Measurements from ENCODE around the gene CSE1L.

The CSE1L gene

GRCh38 chr20:49118307-49118706, 72.2 kb downstream of the CSE1L start:
- in situ Hi-C loops (cut with MboI; ENCODE audit: low sequenced_read_pairs): no loop called here

DNA sequence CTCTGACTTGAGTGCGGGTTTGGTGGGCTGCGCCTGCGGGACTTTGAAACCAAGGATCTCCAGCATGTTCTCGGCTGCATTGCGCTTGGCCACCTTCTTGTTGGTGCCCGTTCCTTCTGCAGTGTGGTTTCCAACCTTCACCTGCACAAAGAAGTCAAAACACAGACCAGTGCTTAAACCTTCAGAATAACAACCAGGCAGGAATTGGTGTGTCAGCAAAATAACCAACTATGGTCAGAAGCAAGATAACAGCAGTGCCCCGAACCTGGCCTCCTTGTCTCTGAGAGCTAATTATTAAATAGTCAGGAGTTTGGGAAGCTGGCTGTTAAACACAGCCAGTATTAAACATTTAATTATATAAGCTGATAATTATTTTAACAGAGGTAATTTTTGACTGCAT, 73.9 kb downstream of the CSE1L start:
- in situ Hi-C loops (cut with MboI; ENCODE audit: low sequenced_read_pairs): no loop called here

- in situ Hi-C loops (cut with MboI; ENCODE audit: low sequenced_read_pairs): no loop called here
These were observed 76.8 kb downstream of the CSE1L start for GRCh38 chr20:49122920-49123319.

DNA sequence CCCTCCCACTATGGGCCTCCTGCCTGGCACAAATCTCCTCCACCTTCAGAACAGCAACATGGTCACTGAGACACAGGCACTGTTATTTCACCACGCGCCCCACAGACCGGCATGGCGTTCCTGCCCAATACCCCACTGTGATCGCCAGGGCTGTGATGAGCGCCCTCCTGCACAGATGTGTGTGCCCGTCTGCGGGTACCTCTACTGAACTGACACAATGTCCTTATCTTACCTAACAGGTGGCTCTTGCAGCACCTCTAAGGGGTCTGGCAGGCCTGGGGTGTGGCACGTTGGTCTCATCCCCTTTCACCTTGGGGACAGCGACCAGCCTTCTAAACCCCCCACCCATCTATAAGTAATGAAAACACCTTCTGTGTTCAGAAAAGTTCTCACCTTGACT, 77.9 kb downstream of the CSE1L start:
- in situ Hi-C loops (cut with MboI; ENCODE audit: low sequenced_read_pairs): no loop called here

- in situ Hi-C loops (cut with MboI; ENCODE audit: low sequenced_read_pairs): loop anchor here (25.0 kb wide), 1 partner anchor 379 kb away; no protein-coding TSS in a partner anchor
These were observed 86.9 kb downstream of the CSE1L start for GRCh38 chr20:49132995-49133478.

DNA sequence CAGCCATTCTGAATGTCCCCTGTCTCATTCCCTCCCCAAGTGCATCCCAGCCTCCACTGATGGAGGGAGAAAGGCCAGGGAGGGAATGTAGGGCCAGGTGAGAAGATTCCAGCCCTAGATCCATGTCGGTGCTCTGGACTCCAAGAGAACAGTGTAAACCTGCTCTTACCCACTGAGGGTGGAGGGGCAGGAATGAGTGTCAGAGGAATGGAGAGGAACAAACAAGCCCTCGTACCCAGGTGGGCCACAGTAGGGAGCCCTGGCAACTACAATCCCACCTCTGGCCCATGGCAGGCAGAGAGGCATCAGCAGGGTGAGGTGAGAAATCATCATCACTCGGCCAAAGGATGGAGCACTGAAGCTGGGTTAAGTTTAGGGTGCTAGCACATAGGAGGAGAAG, 87.5 kb downstream of the CSE1L start:
- in situ Hi-C loops (cut with MboI; ENCODE audit: low sequenced_read_pairs): loop anchor here (25.0 kb wide), 1 partner anchor 379 kb away; no protein-coding TSS in a partner anchor

DNA sequence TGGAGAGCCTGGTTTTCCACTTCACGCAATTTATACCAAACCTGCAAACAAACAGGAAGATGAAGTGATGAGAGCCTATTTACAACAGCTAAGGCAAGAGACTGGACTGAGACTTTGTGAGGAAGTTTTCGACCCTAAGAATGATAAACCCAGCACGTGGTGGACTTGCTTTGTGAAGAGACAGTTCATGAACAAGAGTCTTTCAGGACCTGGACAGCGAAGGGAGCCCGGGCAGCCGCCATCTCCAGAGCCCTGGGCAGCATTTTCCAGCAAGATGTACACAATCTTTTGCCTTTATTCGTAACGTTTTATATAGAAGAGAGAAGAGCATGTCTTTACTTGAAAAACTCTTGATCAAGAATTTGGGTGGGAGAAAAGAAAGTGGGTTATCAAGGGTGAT, 88.7 kb downstream of the CSE1L start:
- in situ Hi-C loops (cut with MboI; ENCODE audit: low sequenced_read_pairs): loop anchor here (25.0 kb wide), 1 partner anchor 378 kb away; no protein-coding TSS in a partner anchor

DNA sequence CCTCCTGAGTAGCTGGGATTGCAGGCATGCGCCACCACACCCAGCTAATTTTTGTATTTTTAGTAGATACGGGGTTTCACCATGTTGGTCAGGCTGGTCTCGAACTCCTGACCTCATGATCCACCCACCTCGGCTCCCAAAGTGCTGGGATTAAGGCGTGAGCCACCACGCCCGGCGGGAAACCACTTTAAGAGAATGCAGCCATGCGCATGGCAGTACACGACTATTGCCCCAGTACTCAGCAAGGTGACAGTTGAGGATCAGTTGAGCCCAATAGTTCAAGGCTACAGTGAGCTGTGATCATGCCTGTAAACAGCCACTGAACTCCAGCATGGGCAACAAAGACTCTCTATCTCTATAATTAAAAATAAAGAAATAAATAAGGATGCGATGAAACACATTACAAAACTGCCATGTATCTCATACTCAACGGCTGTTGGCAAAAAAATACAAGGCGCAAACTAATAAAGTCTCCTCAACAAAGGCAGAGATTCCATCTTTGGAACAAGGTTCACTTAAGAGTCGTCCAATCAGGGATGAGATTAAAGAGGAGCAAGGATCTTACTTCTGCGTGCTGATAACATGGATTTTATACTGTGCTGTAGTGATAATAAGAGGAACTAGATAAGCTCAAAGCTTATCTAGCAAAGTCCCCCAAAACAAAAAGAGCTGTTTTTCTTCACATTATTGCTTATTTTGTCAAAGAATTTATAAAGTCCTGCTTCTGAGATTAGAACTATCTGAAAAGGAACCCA, 90.9 kb downstream of the CSE1L start:
- in situ Hi-C loops (cut with MboI; ENCODE audit: low sequenced_read_pairs): loop anchor here (25.0 kb wide), 1 partner anchor 375 kb away; no protein-coding TSS in a partner anchor

DNA sequence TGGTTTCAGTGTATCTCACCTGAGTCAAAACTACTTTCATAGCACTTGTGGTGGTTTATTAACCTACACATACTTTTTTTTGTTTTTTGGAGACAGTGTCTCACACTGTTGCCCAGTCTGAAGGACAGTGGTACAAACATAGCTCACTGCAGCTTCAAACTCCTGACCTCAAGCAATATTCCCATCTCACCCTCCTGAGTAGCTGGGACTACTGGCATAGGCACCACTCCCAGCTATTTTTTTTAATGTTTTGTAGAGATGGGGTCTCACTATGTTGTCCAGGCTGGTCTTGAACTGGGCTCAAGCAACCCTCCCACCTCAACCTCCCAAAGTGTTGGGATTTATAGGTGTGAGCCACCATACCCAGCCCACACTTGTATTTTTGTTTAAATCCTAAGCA, 92.3 kb downstream of the CSE1L start:
- in situ Hi-C loops (cut with MboI; ENCODE audit: low sequenced_read_pairs): loop anchor here (25.0 kb wide), 1 partner anchor 374 kb away; no protein-coding TSS in a partner anchor

DNA sequence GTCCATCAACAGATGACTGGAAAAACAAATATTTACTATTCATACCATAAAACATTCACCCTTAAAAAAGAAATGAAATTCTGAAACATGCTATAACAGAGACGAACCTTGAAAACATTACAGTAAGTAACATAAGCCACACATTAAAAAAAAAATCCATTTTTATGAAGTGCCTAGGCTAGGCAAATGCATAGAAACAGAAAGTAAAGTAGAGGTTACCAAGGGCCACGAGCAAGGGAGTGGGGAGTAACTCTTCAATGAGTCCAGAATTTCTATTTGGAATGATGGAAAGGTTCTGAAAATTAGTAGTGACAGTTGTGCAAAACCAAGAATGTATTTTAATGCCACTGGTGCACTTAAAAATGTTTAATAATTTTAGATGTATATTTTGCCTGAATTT, 94.3 kb downstream of the CSE1L start:
- in situ Hi-C loops (cut with MboI; ENCODE audit: low sequenced_read_pairs): loop anchor here (25.0 kb wide), 1 partner anchor 372 kb away; no protein-coding TSS in a partner anchor

DNA sequence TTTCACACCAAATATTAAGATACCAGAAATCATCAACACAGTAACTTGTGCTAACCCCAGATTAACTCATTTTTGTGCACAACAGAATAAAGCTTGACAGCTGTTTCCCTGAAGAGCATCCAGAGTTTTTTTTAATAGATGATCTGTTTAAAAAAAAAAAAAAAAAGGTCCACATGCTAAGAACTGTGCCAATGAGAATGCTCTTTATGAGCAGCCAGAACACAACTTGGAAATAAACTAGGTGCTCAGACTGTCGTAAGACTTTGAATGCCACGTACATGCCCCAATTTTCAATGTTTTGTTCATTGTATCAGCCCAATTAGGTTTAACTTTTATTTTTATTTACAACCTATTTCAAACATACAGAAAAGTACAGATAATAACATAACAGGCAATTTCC, 94.7 kb downstream of the CSE1L start:
- in situ Hi-C loops (cut with MboI; ENCODE audit: low sequenced_read_pairs): loop anchor here (25.0 kb wide), 1 partner anchor 371 kb away; no protein-coding TSS in a partner anchor
